HepG2 (cell line): Measurements from ENCODE around the gene NYNRIN. TPM values are rescaled to one million over a fixed set of nuclear protein-coding genes. Genes with fewer than 3 reads are reported as not detected.

Experiments used
- HMGXB4 ChIP-seq, 2 experiments: sonication (generic) in 1 of 2; formaldehyde crosslinking in 1 of 2; IDR thresholded peaks; 2 replicates each; pipeline versions ENCODE4 v1.4.0 to v1.6.1; 2018 to 2020; ENCODE audit warnings: missing genetic modification reagents in 2 of 2, borderline replicate concordance in 1 of 2, low read depth in 1 of 2, mild to moderate bottlenecking in 1 of 2, missing biosample characterization in 1 of 2
- HOXA3 ChIP-seq: sonication (generic); formaldehyde crosslinking; IDR thresholded peaks from 2 replicates; pipeline ENCODE4 v1.5.0; 2020; ENCODE audit warnings: missing genetic modification reagents
- JDP2 ChIP-seq: sonication (generic); formaldehyde crosslinking; IDR thresholded peaks from 2 replicates; pipeline ENCODE4 v1.8.1; 2022; ENCODE audit warnings: missing genetic modification reagents, borderline replicate concordance
- MTA1 ChIP-seq: sonication (generic); formaldehyde crosslinking; IDR thresholded peaks from 2 replicates; pipeline ENCODE4 v1.4.0; 2020; ENCODE audit warnings: missing genetic modification reagents, mild to moderate bottlenecking, borderline replicate concordance
- NFRKB ChIP-seq: fragments of 450-650 bp; IDR thresholded peaks from 2 replicates; pipeline ENCODE4 v1.6.1; 2017
- NR2F6 ChIP-seq, 2 experiments: IDR thresholded peaks; 2 replicates each; pipeline ENCODE4 v1.6.1; 2016; ENCODE audit warnings: antibody characterized with exemption in 1 of 2, mild to moderate bottlenecking in 1 of 2
- RELA ChIP-seq: sonication (generic); formaldehyde crosslinking; IDR thresholded peaks from 2 replicates; pipeline ENCODE4 v1.4.0; 2020; ENCODE audit warnings: missing genetic modification reagents
- TCF7 ChIP-seq: sonication (generic); IDR thresholded peaks from 2 replicates; pipeline ENCODE4 v1.6.1; 2016; ENCODE audit warnings: antibody characterized with exemption, low read depth
- TEAD2 ChIP-seq: sonication (generic); formaldehyde crosslinking; IDR thresholded peaks from 2 replicates; pipeline ENCODE4 v1.9.0; 2021; ENCODE audit warnings: missing genetic modification reagents
- TFAP4 ChIP-seq: sonication (generic); IDR thresholded peaks from 2 replicates; pipeline ENCODE4 v1.6.1; 2016; ENCODE audit warnings: low read depth, borderline replicate concordance
- ZBTB20 ChIP-seq: sonication (generic); formaldehyde crosslinking; IDR thresholded peaks from 2 replicates; pipeline ENCODE4 v1.8.1; 2023; ENCODE audit warnings: missing genetic modification reagents, low read depth, mild to moderate bottlenecking, borderline replicate concordance
- ZC3H13 ChIP-seq: sonication (generic); formaldehyde crosslinking; IDR thresholded peaks from 2 replicates; pipeline ENCODE4 v1.8.1; 2023; ENCODE audit warnings: mild to moderate bottlenecking, missing genetic modification reagents, moderate library complexity
- ZKSCAN1 ChIP-seq: fragments of 150-350 bp; IDR thresholded peaks from 2 replicates; pipeline ENCODE4 v1.6.1; 2014; ENCODE audit warnings: low read length
- ZNF333 ChIP-seq: sonication (generic); formaldehyde crosslinking; IDR thresholded peaks from 2 replicates; pipeline ENCODE4 v1.4.0; 2020; ENCODE audit warnings: mild to moderate bottlenecking, missing genetic modification reagents, borderline replicate concordance
- ZNF382 ChIP-seq: sonication (generic); formaldehyde crosslinking; IDR thresholded peaks from 2 replicates; pipeline ENCODE4 v1.5.0; 2020; ENCODE audit warnings: missing genetic modification reagents, mild to moderate bottlenecking, borderline replicate concordance
- ZNF552 ChIP-seq: sonication (generic); formaldehyde crosslinking; IDR thresholded peaks from 2 replicates; pipeline ENCODE4 v1.9.0; 2022; ENCODE audit warnings: missing genetic modification reagents, mild to moderate bottlenecking, borderline replicate concordance
- ZNF687 ChIP-seq: sonication (generic); formaldehyde crosslinking; IDR thresholded peaks from 2 replicates; pipeline ENCODE4 v1.5.1; 2020; ENCODE audit warnings: mild to moderate bottlenecking, missing genetic modification reagents, moderate library complexity
- ZXDC ChIP-seq: sonication (generic); formaldehyde crosslinking; IDR thresholded peaks from 2 replicates; pipeline ENCODE4 v1.5.0; 2020; ENCODE audit warnings: mild to moderate bottlenecking, missing genetic modification reagents
- polyA plus RNA-seq, 8 experiments: library from polyadenylated mRNA; depleted of rRNA in 3 of 8; stranded (reverse) in 7 of 8; unstranded in 1 of 8; fragments of >200 nt; fragmentation: Illumina TruSeq in 4 of 8; extraction: Trizol in 4 of 8; gene quantifications; 2 replicates each; pipeline versions ENCODE4 v1.2.1 to v1.2.3, GENCODE V29; 2011 to 2016; ENCODE audit warnings: low read depth in 4 of 8, missing spikeins in 1 of 8, mixed read lengths in 1 of 8; ENCODE audit not compliant: insufficient read depth in 1 of 8
- total RNA-seq, 5 experiments: library from RNA; depleted of rRNA; stranded (reverse); fragments of >200 nt; fragmentation: Illumina TruSeq; extraction: Trizol; gene quantifications; 2 replicates each; pipeline ENCODE4 v1.2.3, GENCODE V29; 2016; ENCODE audit warnings: low read depth in 1 of 5

The NYNRIN gene
- total and polyA plus RNA-seq, 2 of the 13 experiments (the other 11 are each of a cell fraction or from before 2014, with no cell fraction given): 0.63 to 1.1 TPM

GRCh38 chr14:24366721-24367513, 31.9 kb upstream of the NYNRIN start (continued):
- TF ChIP-seq ZNF687 (CRISPR knock-in tag): peak; percentile 55
- TF ChIP-seq TCF7: no peak; the same call in 1 of the 2 replicates
- TF ChIP-seq ZXDC (CRISPR knock-in tag): no peak
- peak; percentile 94 for TF ChIP-seq TFAP4
- no peak for TF ChIP-seq ZKSCAN1
- peak in 1 of 2 experiments; percentile 27; a peak in 2 of 4 replicates for TF ChIP-seq HMGXB4 (CRISPR knock-in tag; IDR thresholded peaks at IDR 0.05; ENCODE audit: borderline replicate concordance in 1 of 2, low read depth in 1 of 2)
- no peak for TF ChIP-seq NFRKB
- TF ChIP-seq HOXA3 (CRISPR knock-in tag): peak; percentile 16
- TF ChIP-seq ZNF552: no peak; the same call in 1 of the 2 replicates
- TF ChIP-seq JDP2 (CRISPR knock-in tag): no peak
- no peak for TF ChIP-seq RELA (CRISPR knock-in tag)
- no peak for TF ChIP-seq ZC3H13 (CRISPR knock-in tag)
- peak; percentile 44; the same call in 1 of the 2 replicates for TF ChIP-seq ZBTB20
- TF ChIP-seq ZNF382 (CRISPR knock-in tag): no peak
- no peak for TF ChIP-seq NR2F6 (IDR thresholded peaks at IDR 0.05)
- no peak for TF ChIP-seq NR2F6 (CRISPR knock-in tag; IDR thresholded peaks at IDR 0.05)
- peak; percentile 46; the same call in 1 of the 2 replicates for TF ChIP-seq MTA1 (CRISPR knock-in tag)
- TF ChIP-seq TEAD2 (CRISPR knock-in tag): no peak
- TF ChIP-seq ZNF333 (CRISPR knock-in tag): peak; percentile 70; the same call in 1 of the 2 replicates
